RPMI8226 (cell line): Measurements from ENCODE around the gene PEX10.

ENCODE experiments used
- DNase-seq: peaks from one replicate; pipeline ENCODE4 v3.0.0-alpha.2; 2015

The PEX10 gene

GRCh38 chr1:2418791-2419320, 6.5 kb upstream of the PEX10 start:
- no peak for DNase-seq

DNA sequence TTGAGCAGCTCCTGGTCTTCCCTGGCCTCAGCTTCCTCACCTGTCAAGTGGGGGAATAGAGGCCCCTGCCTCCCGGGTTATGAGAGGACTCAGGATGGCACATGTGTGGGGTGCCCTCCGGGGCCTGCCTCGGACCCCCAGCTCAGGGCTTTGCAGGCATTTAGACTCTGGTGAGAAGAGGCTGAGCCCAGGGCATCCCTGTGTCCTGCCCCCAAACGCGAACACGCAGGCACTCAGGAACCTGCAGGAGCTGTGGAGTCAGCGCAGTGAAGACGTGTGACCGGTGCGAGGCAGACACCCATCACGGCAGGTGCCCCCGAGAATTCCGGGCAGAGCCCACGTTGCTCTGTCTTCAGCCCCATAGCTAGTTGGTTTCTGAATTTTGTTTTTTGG, 5.5 kb upstream of the PEX10 start:
- no peak for DNase-seq

- DNase-seq = no peak
These were observed 4.9 kb upstream of the PEX10 start for GRCh38 chr1:2417083-2417832.

- no peak for DNase-seq
These were observed 4.0 kb upstream of the PEX10 start for GRCh38 chr1:2416403-2416802.

DNA sequence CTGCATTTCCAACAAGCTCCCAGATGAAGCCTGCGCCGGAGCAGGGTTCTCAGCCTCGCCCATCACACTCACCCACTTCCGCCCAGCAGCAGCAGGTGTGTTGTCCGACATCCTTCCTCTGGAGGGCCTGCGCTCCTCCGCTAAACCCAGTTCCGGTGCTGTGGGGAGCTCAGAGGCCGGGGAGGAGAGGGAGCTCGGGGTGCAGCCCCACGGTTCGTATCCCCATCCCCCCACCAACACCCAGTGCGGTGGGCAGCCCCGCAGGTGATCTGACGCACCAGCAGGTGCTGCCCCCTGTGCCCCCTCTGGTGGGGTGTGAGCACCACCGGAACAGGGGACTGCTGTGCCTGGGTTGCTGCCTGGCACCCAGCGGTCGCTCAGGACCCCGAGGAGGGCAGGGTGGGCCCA, 3.4 kb upstream of the PEX10 start:
- DNase-seq = peak; percentile 74

DNA sequence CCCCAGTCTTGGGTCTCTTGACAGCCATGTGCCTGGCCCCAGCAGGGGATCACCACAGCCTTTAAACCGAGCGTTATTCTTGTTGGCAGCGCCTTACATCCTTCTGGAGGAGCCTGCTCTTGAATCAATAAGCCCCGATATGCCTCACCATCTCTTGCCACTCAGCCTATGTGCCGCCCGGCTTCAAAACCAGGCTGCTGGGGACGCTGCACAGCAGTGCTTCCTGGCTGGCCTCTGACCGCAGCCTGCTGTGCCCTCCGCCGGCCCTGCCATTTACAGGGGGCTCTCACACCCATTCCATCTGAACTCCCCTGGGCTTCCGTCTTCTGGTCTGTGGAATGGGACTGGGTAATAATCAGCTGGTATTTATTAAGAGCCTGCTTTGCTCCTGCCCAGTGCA, 3.0 kb upstream of the PEX10 start:
- no peak for DNase-seq

GRCh38 chr1:2414297-2414958, 2.1 kb upstream of the PEX10 start:
- peak; percentile 77 for DNase-seq

DNA sequence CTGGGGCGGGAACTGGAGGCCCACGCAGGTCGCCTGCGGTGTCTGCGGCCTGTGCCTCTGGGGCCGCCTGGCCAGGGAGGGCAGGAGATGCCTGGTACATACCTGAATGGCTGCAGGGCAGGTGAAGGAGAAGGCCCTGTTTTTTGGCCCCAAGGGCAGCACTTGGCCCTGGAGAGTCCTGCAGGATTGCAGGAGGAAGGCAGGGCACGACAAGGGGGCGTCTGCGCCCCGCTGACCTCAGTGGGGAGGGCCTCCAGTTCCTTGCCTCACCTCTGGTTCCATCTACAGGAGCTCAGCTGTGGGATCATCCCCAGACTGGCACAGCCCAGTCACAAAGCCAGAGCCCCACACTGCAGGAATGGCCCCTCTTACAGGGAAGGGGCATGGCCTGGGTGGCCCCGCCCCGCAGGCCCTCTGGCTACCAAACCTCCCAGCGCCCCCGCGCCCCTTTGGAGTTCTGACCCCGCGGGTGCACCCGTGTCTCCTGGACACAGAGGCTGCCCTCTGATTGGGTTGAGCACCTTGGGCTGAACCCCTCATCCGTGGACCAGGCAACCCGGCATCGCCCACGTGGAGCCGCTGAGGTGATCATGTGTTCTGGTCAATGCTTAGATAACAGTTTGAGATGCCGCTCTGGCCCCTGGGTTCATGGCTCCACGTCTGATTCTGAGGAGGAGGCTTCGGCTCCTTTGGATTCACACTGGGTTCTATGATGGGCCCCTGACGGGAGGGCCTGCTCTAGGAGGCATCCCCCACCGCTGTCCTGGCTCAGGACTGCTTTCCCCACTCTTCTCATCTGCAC, 1.3 kb upstream of the PEX10 start:
- DNase-seq = peak; percentile 39

DNA sequence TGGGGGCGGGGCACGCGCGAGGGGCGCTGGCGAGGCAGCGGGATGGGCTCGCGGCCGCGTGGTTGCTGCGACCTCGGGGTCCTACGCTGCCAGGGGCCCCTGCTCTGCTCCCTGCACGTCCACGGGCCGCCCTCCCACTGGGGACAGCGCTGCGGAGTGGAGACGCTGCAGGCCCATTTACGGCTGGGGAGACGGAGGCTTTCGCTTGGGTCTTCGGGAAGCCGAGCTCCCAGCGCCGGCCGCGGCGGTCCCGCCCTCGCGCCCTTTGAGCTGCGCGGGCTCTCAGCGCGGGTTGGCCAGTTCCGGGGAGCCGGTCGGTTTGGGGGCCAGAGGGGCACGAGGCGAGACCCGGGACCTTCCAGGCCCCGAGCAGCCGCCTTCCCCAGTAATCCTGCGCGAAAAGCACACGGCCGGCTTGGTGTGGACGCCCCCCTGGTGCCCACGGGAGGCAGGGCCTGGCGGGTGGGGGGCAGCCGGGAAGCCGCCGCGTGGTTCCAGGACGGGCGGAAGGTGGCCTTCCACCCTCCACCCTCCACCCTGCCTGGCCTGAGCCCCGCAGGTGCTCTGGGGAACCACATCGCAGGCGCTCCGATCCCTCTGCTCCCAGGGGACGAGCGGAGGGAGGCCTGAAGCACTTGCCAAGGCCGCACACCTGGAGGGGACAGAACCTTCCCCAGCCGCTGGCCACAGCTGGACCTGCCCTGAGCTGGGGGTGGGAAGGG, 570 bp upstream of the PEX10 start:
- peak; percentile 51 for DNase-seq

GRCh38 chr1:2411801-2412394, 466 bp downstream of the PEX10 start:
- no peak for DNase-seq

- no peak for DNase-seq
These were observed 2.6 kb downstream of the PEX10 start for GRCh38 chr1:2409745-2410144.

DNA sequence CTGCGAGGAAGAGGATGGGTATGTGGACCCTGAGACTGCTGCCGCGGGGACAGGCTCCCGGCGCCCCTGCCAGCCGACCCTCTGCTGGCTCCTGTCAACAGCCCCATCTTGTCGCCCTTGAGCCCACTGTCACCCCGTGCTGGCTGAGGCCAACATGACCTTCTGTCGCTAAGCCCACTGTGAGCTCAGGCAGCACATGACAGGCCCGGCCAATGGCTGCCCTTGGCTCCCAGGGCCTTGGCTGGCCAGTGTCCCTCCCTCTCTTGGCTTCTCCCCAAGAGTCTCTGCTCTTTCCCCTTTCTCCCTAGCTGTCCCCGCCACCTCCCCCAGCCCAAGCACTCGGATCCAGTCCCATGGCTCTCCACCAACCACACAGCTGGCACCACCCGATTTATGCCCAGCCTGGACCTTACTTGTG, 3.5 kb downstream of the PEX10 start:
- no peak for DNase-seq

GRCh38 chr1:2408456-2408855, 3.9 kb downstream of the PEX10 start:
- no peak for DNase-seq

DNA sequence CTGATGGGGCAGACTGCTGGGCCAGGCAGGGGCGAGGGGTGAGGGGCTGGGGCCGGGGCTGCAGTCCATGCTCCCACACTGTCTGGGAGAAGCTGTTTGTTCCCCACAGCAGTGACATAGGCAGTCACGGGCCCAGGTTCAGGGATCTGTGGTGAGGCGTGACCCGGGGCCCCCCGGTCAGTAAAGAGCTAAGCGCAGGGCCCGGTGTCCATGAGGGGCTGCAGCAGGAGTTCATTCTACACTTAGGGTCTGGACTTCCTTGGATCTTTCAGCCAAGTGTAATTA, 4.4 kb downstream of the PEX10 start:
- no peak for DNase-seq

- no peak for DNase-seq
These were observed 5.0 kb downstream of the PEX10 start for GRCh38 chr1:2407166-2407990.

DNA sequence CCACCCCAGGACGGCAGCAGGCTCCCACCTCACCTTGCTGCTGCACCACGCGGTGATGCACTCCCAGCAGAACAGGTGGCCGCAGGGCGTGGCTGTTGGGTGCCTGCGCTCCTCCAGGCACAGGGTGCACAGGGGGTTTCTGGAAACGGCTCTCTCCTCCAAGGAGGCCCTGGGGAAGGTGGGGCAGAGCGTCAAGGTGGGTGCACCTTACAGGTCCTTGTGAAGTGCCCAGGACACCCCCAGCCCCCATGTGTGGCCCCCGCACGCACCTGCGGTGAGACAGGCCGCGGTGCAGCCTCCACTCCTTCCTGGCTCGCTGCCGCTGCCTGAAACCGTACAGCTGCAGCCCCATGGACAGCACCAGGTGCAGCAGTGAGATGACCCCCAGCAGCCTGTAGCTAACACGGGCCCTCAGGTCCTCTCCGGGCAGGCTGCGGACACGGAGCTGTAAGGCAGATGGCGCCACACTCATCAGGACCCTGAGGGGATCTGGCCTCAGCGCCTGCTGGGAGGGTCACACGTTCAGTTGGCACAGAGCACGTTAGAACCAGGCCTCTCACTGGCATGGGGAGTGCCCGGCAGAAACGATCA, 5.8 kb downstream of the PEX10 start:
- no peak for DNase-seq

DNA sequence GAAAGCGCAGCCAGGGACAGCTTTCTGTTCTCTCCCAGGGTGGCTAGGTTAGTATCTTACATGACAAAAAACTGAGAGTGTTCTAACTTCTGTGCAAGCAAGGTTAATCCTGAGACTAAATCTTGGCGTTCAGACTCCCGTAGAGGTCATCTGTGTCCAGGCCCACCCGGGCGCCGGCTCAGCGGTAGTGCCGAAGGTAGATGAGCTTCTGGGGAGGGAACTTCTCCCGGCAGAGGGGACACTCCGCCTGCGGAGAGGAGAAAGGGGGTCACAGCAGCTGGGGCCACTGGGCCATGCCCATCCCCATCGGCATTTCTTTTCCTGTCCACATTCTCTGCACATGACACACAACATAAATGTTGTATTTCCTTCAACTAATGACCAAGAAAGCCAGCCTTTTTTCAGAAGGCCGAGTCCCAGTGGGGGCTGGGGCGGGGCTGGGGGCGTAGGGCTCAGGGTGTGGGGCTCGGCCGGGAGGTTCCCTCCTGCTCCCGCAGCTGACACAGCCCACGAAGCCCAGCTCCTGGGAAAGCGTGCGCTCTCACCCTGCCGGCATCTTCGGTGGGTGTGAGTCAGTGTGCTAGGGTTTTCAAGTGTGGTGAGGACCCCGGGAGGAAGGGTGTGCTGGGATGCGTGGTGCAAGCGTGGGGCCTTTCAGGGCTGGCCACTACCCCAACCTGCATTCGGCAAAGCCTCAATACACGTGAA, 6.6 kb downstream of the PEX10 start:
- no peak for DNase-seq

DNA sequence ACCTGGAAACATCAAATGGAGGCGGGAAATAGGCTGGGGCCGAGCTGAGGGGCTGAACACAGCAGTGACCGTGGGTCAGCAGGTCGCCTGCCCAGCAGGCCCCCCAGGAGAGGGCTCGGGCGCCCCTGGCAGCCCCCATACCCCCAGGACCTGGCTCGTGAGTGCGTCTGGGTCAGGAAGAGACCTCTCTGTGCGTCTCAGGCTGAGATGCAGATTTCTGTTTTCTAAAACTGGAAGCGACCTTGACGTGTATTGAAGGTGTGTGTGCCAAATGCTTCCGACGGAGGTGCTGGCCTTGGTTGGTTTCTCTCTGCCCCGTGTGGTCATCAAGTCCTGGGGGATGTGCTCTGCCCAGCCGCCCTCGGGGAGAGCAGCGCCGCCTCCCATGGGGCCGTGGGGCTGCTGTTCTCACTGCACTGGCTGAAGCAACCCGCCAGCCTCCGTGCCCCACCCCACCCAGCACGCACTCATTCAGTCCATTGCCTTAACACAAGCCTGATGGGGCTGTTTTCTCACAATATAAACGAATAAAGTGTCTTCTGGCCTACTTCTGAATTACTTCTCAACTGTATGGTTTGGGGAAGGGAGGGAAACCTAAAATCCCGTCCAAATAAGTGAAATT, 7.4 kb downstream of the PEX10 start:
- DNase-seq = no peak

GRCh38 chr1:2404142-2404889, 8.0 kb downstream of the PEX10 start:
- DNase-seq = no peak

DNA sequence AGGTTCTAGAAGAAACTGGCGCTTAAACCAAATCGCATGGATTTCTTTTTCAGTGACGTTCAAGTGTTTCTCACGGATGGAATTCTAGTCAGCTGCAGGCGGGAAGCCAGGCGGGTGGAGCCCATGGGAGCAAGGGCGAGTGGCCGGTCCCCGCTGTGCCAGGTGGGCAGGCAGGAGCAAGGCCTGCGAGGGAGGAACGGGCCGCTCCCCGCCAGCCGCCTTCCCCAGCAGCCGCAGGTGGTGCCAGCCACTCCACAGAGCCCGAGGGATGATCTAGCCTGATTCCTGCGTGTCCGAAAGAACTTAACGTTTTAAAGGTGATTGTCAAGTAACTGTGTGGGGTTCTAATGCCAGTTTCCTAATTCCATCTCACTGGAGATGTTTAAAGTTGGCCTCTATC, 9.1 kb downstream of the PEX10 start:
- DNase-seq = no peak
